Stimulated activated CD4-positive, alpha-beta T cell treated with anti-CD3 and anti-CD28 coated beads, TNF-alpha, amount 100 ng/mL, for 1 hour (primary cell): ENCODE data around the gene FGFBP2.

ENCODE experiments used
- DNase-seq, 3 donors: peaks; one replicate each; pipeline ENCODE4 v3.0.0-alpha.2; 2020; ENCODE audit warnings: low read depth in 3 of 3, low spot score in 1 of 3

FGFBP2 gene

DNA sequence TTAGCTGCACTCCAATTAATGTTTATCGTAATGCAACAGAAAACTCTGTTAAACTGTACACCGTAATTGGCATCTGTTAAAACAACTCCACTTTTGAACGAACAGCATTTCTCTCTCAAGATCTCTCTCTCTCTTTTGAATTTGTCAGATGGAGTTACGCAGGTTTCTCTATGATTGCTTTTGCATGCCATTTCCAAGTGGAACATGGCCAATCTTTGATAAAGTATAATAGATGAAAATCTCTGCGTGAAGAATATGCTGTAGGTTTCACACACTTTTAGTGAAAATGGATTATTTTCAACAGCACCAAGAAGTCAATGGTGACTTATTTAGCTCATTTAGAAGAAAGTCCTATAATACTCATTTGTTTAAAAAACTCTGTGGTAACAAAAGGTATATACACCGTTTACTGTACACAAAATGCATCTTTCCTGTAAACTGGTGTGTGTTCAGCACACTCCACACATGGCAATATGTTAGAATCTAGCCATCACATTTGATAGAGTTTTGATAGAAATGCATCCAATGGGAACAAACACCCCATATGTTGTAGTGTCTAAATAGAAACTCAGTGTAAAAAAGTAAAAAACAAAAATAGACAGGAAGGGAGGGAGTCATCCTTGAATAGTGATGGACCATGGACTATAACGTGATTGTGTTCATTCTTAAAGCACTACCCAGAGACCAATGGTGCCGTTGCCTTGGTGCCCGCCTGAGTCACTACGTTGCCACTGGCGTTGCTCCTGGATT lies 5.8 kb upstream of the FGFBP2 start:
- no peak for DNase-seq

DNA sequence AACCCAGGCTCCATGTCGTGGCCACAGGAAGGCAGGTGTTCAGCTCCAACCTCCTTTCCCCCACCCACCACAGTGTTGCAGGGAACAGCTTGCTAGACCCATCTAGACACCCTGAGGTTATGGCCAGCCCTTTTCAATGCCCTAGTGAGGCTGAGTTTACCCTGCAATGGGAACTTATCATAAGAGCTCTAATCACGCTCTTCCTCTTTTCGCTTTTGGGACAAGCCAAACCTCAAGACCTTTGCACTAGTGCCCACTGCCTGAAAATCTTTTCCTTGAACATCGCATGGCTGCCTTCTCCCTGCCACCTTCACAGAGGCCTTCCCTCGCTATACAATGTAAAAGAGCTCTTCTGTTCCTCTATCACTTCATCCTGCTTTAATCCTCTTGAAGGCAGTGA lies 2.4 kb upstream of the FGFBP2 start:
- no peak for DNase-seq

DNA sequence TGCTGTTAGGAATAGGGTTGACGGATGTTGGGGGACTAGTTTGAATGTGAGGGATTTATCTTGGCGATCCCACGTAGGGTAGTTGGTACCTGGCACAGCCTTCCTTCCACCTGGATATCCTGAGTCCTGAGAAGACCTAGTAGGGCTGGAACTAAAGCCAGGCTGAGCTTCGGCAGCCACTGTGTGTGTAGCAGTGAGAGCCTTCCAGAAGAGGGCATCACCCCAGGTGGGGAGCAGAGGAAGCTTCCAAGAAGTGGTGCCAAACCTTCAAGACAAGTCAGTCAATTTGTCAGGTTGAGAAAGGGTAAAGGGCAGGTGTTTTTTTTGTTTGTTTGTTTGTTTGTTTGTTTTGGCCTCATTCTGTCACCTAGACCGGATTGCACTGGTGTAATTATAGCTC lies 1.2 kb upstream of the FGFBP2 start:
- no peak for DNase-seq

DNA sequence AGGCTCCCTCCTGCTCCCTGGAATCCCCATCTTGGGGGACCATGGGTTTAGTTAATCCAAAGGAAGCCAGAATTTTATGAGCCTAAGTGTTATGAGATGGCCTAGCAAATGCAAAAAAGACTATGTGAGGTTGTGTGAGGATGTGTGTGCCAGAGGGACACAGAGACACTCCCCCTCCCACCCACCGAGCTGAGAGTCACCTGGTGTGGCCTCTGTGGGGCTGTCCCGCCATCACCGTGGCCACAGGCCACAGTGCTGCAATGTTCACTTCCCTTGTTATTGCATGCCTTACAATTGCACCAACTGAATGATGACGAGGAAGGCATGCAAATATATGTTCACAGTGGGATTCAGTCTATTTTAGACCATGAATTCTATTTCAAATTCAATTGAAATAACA lies 601 bp upstream of the FGFBP2 start:
- DNase-seq = no peak

DNA sequence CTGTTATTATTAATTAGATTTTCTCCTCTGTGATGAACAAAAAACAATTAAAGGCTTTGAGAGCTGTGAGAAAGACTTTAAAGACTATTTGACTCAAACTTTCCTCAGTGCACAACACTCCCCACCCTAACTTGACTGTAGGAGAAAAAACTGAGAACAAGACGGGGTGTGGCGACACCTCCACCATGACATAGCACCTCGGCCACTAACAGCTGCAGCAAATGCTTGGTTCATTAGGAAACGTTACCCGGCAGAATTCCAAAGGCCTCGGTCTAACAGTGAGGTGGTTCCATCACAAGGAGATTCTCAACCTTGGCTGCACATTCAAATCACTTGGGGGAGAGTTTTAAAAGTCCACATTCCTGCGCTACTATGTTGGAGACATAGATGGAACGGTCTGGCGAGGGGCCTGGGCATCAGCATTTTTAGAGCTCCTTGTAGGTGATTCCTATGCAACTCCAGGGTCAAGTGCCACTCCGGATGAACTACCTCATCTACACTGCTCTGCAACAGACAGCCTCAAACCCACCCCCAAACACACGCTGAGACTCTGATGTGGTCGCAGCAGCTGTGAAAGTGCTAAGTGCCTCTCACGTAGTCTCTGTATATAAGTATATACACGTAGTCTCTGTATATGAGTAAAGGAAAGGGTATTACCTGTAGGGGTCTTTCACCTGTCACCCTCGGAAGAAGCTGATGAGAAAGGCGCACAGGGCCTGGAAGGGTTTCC lies 1.0 kb downstream of the FGFBP2 start:
- DNase-seq = no peak

DNA sequence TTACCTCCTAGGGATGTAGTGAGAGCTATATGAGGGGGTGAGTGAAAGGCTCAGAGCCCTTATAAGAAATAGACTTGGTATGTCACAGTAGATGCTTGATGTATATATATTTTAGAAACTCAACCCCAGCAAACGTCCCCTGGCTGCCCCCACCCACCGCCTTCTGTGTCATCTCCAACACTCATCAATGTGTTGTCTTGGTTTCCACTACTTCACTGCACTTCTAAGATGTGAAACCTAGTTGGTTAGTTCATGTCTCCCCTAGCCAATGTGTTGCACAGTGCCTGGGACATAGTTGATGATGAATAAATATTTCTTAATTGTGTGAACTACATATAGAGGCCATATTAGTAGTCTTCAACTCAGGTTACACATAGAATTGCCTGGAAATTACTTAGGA lies 4.4 kb downstream of the FGFBP2 start:
- DNase-seq = no peak

DNA sequence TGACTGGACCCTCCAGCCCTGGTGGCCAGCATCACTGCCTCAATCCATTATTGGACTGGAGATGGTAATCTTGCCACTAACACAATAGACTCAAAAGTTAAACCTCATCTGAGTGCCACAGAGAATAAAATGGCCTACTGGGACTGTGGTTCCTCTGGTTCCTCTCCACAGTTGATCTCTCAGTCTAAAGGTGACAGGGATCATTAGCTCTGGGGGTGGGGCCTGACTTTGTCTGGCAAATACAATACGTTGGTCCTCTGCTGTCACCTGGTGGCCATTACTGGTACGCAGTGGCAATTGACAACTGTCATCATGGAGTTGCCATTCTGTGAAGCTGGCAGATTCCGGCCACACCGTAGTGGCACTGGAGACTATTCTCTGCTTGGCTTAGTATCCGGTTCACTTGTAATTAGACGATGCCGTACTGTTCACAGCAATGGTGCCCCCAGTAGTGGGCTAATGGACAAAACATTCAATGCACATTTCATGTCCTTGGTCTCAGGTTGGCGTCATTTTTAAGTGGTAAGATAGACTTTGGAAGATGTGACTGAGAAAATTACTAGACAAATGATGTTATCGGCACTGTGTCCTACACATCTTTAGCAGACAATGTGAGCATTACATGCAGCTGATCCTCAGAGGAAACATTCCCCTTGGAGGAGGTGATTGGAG lies 6.7 kb downstream of the FGFBP2 start:
- peak; percentile 13 to 71 (median 42) for DNase-seq

DNA sequence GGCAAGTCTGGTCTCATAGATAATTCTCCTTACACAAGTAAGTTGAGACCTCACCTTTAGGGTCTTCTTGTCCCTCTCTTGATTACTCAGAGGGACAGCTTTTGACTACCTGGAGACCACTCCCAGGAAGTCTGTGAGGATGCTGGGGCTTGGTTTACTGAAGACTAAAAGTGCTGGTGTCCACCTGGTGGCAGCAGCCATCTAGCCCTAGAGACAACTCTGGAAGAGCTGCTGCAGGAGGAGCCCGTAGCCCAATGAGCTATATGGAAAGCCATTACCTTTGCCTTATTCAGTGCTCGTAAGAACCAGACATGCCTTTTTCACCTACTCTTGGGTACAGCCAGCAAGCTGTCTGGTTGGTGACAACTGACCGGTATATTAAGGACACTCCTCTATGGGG lies 7.3 kb downstream of the FGFBP2 start:
- DNase-seq = no peak

DNA sequence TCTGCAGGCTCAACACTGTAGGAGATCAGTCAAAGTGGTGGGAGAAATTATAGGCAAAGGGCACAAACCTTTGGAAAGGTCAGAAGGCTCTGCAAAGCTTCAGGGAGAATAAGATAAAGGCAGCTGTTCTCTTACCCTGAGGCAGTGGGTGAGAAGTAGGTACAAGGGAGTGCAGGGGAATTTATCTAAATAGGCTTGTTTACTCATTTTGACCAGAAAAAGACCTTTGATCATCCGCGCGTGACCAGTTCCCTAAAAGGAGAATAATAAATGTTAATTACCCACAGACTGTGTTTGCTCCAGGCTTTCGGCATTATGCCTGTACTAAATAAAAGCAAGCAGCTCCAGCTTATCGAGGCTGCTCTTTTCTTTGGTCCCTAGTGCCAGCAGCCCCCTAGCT lies 9.3 kb downstream of the FGFBP2 start:
- DNase-seq = no peak

DNA sequence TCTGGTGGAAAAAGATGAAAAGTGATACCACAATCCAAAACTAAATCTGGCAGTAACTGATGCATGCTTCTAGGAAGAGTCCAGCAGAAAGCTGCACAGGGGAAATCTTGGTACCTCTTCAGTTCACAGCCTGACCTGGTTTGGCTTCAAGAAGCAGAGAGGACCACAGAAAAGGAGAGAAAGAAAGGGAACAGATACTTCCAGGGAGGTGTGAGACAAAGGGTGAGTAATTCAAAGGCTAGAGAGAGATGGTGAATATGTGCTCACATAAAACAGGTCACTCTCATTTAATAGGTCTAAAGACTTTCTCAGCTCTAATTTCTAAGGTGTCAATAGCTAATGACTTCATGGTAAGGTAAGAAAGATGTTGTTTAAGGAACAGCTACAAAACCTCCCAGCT lies 11.2 kb downstream of the FGFBP2 start:
- no peak for DNase-seq

DNA sequence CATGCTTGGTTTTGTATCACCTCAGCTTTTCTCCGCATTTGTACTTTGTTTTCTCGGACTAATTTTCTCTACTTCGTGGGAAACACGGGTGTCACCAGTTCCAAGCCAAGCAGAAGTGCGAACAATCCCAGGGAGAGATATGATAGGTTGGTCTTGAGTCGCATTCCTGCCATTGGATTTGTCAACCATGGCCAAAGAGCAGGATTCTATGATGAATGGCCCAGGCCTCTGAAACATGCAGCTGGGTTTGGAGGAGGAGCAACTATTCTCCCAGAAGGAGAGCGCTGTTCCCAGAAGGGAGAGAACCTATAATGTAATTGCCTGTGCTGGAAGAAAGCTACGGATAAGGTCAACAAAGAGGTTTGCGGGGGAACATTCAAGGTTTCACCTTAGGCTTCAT lies 14.1 kb downstream of the FGFBP2 start:
- DNase-seq = no peak

DNA sequence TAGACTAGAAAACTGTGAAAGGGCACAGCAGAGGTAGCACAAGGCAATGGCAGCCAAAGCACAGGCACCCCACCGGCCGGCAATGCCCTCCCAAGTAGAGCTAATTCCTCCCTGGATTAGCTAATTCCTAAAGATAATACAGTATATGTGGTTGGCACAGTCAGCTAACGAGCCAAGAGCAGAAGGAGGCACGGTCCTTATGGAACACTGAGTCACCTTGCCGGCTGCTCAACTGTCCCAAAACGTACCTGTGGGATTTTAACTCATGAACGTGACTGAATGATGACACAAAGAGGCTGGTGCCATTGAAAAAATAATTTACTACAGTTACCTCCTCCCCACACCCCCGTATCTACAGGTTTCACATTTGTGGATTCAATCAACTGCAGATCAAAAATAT lies 15.3 kb downstream of the FGFBP2 start:
- no peak for DNase-seq

DNA sequence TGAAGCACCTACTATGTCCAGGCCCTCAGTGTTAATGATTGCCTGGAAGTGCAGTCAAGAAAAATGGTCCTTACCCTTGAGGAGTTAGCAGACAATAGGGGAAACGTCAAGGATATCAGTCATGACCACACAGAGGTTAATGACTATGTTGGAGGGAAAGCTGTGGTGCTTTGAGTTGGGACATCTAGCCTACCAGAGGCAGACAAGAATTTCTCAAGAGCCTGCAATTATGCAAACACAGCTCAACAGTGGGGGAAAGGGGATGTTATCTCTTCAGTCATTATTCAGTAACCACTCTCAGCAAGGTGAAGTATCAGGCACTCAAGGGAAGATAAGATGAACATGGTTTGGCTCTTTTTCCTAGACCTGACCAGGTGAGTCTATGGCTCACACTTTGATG lies 17.5 kb downstream of the FGFBP2 start:
- DNase-seq = no peak

DNA sequence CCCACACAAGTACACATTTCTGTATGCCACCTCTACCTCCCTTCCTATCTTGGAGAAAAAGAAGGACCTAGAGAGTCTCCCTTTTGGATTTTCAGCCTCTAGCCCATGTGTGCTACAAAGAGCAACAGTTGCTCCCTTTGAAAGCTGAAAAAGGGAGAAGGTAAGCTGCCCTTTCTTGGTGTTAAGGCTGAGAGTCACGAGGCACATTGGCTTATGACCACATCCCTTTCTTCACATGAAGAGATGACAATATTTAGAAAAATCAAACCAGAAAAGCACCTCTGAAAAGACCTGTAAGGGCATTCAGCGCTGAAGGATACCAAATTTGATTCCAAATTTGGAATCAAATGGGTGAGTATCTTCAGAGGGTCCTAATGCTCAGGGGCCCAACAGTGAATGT lies 18.1 kb downstream of the FGFBP2 start:
- no peak for DNase-seq

DNA sequence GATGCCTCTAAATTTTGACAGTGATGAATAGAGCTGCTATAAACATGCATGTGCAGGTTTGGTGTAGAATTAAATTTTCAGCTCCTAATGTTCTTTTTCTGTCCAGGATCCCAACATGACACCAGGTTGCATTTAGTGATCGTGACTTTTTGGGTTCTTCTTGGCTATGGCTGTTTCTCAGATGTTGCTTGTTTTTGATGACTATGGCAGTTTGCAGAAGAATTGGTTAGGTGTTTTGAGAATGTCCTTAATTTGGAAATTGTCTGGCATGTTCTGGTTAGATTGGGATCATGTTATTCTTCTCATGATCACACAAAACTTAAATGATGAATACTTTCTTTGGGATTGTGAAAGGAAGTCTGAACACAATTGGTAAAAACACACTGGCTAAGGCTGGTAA lies 20.7 kb downstream of the FGFBP2 start:
- no peak for DNase-seq

DNA sequence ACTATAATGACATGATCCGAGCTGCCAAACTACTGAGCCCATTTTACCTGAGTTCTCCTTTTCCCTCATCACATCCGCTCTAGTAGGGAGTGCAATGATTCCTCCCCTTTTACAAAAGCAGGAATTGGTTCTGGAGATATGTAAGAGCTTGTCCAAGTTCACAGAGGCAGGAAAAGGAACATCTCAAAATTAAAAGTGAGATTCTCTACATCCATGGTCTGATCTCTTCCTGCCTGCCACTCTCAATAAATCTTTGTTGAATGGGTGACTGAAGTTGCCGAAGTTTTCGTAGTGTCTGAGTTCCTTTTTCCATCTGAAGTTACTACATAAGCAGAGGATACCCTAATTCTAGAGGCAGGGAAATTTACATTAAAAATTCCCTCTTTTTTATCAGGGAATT lies 24.3 kb downstream of the FGFBP2 start, which contains the start of gene FGFBP1:
Gene FGFBP1 (minus strand): TSS at position 101 of the 400 bp plus-strand sequence. CDS start 2,108 bp downstream, outside the sequence.
- no peak for DNase-seq

DNA sequence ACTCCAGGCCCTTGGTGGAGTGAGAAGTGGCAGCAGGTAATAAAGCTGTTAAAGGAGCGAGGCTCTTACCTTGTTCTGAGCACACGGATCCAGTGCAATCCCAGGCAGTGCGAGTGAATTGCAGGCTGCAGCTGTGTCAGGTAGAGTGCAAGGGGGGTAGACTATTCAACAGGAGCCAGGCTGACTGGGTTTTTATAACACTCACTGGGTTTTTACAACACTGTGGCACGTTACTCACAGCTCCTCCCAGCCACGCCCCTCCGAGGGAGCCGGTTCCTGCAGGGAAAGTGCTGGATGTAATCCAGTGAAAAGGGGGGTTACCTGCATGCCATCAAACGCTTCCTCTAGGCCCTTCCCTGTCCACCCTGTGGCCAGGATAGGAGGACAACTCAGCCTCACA lies 24.8 kb downstream of the FGFBP2 start:
- no peak for DNase-seq

DNA sequence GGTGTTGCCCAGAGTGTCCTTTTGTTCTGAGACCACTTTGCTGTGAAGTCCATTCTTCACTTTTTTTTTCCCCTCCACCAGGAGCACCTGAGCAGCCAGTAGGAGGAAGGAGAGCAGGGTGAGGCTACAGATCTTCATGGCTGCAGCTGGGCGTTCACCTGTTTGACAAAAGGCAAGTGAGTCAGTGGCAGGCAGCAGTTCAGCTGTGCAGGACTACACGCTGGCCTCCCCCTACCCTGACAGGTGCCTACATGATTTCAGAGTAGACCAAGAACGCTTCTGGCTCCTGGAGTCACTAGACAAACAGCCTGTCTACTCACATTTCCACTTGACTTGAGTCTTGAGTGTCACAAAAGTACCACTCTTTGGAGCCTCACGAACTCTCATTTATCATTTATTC lies 26.5 kb downstream of the FGFBP2 start:
- no peak for DNase-seq

DNA sequence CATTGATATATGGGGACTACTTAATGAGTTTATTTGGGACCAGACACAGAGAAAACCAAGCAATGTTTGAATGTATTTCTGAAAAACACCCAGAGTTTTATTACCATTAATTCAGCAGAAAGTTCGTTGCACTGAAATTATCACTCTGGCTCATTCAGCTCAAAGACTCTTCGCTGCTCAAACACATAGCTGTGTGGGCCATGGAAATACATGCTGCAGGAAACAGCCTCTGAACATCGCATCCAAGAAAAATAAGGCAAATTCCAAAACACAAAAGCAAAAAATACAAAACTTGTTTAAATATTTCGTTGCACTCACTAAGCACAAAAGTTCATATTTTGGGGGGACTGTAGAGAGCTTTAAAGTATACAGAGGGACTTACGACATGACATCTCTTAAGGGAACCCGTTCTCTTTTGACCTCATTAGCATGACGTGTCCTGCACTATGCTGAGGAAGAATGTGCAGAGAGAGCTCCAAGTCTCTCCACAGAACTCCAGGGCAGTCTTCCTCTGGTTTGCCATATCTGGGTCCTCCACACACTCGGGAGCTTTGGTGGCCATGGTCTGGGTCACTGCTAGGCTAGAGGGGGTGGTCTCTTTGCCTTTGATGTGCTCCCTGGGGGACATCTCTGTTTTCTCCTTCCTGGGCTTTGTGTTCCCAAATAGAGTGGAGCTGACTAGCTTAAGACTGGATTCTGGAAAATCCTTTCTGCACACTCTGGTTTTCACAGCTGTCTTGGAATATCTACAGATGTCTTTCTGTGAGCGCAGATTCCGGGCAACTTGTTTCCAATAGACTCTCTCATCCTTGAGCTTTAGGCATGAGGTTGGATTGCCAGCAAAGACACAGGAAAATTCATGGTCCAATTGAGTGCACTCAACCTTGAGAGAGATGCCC lies 27.2 kb downstream of the FGFBP2 start:
- DNase-seq = no peak

DNA sequence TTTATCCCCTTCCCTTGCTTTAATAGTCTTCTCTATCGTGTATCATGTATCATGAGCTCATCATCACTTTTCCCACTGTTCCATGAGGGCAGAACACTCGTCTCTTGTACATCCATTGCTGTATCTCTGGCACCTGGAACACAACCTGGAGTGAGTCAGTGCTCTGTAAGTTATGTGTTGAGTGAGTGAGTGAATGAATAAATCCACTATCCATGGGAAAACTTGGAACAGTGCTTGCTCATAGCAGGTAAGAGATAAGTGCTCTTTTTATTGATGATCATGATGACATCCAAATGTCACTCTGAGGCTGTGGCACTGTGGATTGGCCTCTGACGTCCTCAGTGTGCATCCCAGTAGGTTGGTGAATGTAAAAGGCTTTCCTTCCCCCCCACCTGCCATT lies 28.7 kb downstream of the FGFBP2 start:
- DNase-seq = no peak
